A204.1 (cell line): ENCODE data around the gene CTNNA2.

ENCODE experiments used
- FAIRE-seq: peaks from 2 replicates; lab custom pipeline; 2012; peaks lifted over from hg19 to GRCh38; lab: Jason Lieb, UNC

CTNNA2 gene

DNA sequence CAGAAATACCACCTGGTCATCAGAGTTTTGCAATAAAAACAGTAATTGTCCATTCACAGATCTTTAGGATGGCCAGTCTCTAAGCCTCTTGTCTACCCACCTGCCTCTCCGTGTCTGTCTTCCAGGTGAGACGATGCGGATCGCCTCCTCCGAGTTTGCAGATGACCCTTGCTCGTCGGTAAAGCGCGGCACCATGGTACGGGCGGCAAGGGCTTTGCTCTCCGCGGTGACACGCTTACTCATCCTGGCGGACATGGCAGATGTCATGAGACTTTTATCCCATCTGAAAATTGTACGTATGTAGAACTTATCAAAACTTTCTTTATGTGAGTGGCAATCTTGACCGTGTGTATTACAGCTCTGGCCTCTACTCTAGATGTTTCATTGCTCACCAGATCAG lies 345.0 kb downstream of the CTNNA2 start:
- no peak for FAIRE-seq

DNA sequence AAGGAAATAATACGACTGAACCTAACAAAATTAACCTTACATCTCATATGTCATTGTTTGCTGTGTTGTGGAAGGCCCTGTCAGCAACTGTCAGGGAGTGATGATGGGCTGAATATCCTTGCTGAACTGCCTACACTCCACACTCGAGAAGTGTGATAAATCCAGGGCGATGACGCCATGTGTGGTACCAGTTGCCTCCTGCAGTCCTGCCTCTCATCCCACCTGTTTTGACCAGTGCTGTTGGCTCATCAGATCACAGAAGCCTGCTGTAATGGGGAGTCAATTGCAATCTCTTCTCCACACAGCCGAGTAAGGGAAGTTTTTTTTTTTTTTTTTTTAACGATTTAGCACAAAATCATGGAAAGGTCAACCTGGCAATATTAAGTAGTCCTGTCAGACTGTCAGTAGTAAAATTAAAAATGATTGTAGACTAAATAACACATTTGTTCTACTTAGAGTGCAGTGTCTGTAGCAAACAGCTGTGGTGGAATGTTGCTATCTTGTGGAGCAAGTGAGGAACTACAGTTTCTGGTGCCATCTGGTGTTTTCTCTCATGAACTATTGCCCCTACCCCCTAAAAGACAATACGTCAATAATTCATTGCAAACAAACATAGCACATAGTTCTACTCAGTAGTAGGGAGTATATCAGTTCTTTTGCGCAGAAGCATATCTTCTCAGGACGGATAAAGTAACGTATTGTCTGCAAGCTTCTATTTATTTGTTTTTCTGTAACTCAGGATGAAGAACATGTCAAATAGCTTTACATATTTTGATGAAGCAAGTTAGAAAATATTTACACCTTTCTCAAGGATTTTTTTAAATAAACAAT lies 347.6 kb downstream of the CTNNA2 start:
- peak; percentile 21 for FAIRE-seq

DNA sequence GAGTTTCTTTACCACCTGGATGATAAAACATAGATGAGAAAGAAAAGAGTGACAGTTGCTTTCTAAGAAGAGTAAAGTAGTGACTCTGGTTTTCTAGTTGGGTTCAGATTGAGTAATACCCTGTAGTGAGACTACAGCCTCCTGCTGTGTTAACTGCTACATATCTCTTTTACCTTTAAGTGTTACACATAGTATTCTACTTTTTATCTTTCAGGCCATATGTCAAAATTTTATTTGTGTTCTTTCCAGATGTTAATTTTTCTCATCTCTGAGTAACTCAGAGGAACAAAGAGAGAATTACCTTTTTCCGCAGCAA lies 348.2 kb downstream of the CTNNA2 start:
- FAIRE-seq, result no peak

DNA sequence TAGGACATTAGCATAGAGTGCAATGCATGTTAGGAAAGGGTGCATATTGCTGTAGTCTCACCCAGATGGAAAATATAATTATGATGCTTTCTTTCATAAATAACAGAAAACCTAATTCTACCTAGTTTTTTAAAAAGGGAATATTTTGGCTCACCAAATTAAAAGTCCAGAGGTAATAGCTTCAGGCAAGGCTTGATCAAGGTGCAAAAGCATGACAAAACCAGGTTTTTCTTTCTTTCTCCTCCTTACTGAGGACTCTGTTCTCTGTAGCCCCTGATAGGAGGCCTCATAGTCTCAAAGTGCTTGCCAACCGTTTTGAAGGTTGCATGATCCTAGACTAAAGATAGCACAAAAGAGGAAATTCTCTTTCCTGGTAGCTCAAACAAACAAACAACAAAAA lies 349.9 kb downstream of the CTNNA2 start:
- FAIRE-seq, result no peak

DNA sequence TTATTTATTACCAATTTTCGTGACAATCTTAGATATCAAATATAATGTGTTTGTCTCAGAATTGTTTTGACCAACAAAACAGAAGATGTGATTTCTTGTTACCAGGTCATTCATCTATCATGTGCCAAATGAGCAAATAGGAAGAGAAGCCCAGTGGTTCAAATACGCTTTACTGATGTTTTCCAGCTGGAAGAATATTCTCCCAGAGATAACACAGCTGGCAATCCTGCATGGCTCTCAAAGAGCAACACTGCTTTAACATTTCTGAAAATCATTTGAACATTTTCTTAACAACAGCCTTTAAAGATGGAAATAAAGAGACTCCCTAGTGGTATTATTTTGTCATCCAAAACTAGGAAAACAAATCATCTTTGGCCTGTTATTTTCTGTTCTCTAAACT lies 359.8 kb downstream of the CTNNA2 start:
- FAIRE-seq, result no peak

DNA sequence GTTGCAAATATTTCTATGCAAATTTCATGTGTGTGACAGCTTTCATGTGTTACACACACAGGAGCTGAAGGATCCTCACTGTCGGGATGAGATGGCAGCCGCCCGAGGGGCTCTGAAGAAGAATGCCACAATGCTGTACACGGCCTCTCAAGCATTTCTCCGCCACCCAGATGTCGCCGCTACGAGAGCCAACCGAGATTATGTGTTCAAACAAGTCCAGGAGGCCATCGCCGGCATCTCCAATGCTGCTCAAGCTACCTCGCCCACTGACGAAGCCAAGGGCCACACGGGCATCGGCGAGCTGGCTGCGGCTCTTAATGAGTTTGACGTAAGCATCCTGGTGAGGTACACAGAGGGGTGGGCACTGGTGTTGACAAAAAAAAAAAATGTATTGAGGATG lies 361.2 kb downstream of the CTNNA2 start:
- no peak for FAIRE-seq

DNA sequence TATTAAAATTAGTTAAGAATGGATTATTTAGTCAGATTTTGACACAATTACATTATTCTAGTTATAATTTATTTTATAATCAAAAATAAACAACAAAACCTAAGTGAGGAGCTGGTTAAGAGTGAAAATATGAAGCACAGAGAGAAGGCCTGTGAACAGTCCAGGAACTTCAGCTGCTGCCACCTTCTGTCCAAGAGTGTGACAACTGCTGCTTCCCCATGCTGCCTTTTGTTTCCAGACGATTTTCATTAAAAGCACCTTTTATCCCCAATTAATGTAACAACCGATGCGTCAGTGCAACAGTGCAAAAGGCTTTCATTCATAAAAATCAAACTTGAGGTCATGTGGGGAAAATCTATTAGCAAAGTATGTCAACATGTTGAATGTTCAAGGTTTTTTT lies 363.6 kb downstream of the CTNNA2 start:
- FAIRE-seq, result peak; percentile 83

DNA sequence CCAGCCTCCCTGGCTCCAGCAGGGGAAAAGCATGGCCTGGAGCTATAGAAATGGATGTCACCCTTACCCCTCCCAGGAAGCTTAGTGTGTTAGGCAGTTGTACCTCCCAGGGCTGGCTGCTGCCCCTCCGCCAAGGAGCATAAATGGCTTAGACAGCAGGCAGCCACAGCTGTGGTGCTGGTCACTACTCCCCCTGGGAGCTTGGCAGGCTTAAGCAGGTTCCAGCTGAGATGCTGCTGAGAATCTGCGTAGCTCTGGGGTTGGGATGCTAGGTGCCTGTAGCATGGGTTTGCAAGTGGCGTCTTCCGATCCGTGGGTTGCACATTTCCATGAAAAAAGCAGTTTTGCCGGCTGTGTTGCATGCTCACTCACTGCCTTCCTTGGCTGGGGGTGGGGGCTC lies 369.7 kb downstream of the CTNNA2 start:
- FAIRE-seq, result no peak

DNA sequence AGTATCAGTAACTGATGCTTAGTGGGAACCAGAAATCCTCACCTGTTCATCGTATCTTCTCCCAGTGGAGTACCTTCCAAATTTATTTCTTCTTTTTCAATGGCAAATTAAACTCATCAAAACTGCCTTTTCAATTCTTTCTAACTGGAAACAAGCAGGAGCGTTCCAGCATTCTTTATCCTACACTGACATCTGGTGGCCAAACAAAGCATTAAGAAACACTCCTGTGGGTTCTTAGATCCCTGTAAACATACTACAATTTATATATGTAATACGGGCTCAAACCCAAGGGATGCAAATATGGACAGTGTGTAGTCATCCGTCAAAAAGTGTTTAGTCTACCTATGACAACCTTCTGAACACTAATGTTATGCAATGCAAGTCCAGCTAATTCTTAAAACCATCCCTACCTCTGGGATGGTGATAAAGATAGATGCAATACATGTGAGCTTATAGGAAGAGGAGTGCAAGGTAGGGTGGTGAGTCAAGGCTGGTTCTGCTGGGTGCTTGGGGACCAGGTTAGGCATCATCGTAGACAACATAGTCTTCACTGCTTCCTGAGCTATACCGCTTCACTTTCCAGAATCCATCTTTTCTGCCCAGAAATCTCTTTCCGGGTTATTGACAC lies 375.0 kb downstream of the CTNNA2 start:
- FAIRE-seq, result peak; percentile 94

DNA sequence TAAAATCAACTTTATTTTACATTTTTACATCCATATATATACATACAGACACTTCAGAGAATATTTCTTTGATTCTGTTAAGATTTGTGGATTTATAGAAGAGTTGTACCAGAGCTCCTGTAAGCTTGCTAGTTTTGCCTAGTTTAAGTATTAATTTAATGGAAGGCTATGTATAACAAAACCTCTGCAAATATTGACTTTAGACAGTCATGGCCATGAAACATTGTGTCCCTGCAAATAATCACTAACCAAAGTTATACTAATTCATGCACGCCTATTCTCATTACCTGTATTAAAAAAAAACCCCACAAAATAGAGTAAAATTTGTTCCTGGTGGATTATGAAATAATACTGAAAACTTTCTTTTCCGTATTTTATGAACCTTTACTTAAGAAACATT lies 379.3 kb downstream of the CTNNA2 start:
- FAIRE-seq, result no peak

DNA sequence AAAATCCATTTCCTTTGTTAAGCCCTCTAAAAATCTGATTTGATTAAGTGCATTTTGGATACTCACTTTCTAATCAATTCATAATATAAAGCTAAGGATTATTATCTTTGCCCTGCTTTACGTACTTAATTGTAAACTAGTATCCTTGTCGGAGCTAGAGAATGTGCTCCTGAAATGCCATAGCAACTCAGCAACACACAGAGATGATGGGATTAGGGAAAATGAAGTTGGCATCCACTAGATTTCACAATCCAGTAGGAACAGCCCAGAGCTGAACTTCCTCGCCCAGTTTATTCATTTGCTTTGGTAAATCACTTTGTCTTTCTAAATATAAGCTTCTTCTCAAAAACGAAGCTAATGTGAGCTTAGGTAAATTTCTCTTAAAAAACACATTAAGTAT lies 386.3 kb downstream of the CTNNA2 start:
- no peak for FAIRE-seq

DNA sequence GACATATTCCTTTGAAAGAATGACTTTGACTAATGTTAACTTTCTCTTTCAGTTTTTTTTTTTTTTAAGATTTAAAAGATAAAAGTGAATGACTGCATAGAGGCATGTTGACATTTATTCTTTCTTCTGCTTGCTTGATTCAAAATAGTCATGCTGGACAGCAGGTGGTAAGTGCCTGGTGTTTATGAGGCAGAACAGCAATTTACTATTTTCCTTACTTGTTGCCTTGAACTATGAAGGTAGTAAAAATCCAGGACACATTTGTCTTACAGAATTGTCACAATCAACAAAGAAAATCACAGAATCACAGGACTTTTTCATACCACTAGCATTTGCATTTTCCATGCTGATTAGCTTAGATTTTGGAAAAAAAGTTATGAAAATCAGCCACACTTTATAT lies 388.3 kb downstream of the CTNNA2 start:
- no peak for FAIRE-seq

DNA sequence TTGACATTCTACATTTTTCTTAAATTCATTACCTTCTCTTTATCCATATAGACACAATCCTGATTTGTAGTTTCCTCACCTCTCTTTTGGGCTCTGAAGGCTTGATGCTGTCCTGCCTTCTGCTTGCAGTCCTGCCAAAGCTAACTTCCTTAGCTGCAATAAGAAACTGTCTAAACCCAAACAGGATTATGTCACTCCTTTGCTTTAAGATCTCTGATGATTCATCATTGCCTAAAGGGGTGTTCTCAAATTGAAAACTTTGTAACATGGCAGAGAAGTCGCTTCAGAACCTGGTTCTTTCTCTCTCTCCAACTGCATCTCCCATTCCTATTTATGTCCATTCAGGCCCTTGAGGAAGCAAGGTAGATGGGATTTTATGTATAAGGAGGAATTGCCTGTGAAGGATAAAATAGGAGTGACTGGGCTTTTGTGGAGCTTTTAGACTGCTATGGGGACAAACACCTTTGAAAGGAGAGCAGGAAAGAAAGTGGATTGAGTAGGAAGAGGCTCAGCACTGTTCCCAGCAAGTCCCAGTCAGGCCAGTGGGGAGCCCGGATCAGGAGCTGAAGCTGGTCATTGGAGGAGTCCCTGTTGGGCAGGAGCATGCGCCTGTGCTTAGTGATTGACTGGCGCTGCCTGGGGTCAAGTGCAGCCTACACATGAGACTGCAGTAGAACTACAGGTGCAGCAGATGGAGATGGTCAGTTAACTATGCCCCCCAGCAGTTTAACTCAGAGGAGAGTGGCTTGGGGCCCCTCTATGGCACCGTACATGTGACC lies 390.6 kb downstream of the CTNNA2 start:
- no peak for FAIRE-seq

DNA sequence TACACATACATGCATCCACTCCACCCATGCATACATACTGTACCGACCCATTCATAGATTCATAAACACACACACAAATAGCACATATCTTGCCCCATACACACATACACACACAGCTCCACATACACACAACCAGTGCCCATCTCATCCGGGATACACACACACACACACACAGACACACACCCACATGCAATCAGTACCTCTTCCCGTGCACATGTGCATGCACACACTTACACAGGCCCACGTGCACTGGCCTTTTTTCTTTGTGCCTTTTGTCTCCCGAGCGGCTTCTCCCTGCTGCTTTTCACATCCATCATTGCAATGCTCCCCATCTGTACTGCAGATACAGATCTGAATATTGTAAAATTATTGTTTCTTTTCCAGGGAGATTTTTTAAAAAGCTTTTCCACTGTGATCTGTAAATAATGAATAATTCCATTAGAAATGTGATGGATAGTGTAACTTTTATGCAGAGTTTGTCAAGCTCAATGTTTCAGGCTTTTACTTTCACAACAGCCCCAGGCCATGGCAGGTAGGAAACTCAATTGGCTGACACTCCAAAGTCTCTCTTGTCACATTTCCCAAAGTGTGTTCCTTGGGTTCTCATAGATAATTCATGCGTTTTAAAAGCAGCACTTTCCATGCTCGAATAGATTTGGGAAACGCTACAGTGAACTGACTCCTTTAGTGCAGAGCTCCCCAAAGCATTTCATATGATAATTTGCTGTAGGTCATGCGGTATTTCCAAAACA lies 393.5 kb downstream of the CTNNA2 start:
- FAIRE-seq, result no peak

DNA sequence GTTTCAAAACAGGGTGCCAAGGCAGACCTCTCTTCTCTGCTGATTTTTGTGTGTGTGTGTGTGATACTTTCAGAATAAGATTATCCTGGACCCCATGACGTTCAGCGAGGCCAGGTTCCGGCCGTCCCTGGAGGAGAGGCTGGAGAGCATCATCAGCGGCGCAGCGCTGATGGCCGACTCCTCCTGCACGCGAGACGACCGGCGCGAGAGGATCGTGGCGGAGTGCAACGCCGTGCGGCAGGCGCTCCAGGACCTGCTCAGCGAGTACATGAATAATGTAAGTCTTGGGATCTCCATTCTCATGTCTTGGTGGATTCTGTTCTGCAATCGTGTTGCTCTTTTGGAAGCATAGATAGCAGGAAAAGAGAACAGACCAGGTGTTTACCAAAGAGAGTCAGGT lies 396.7 kb downstream of the CTNNA2 start:
- FAIRE-seq, result no peak

DNA sequence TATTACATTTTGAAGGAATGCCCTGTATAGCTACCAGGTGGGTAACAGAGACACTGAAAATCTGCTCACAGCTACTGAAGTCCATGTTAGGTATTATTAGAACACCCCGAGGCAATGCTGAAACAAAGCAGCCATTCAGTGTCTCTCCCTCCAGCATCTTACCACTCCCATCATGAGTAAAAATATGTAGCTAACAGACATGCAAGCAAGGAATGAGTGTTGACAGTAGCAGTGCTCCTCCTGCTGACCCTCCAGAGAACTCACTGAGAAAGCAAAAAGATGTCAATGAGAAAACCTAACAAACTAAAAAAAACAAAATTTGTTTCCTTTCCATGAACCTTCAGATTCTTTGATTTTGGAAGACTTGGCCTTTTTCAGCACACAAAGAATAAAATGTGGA lies 397.8 kb downstream of the CTNNA2 start:
- no peak for FAIRE-seq

DNA sequence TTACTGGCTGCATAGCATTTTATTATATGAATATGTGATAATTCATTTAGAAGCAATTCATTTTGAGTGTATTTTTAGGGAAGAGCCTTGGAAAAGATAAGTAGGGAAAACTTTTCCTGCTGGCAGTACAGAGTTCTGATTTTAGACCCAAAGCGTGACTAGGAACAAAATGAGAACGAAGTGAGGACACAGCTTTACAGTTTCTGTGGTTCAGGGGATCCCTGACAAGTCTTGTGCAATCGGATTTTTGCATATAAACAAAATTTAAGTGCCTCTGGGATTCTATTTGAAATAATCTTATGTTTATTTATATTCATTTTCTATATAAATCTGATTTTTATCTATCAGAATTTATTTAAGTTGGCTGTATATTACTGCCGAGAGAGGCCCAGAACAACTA lies 402.6 kb downstream of the CTNNA2 start:
- FAIRE-seq, result no peak

DNA sequence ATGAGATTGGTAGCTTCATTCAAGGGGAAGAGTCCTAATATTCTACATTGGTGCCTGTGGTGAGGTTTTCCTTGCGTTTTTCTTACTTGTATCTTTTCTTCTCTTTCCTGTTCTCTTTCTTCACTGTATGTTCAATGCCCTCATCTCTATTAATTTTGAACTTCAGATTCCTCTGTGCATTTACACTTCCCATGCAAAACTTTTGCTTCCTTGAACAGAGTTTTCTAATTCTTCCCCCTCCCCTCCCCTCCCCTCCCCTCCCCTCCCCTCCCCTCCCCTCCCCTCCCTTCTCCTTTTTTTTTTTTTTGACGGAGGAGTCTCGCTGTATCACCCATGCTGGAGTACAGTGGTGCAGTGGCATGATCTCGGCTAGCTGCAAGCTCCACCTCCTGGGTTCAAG lies 403.4 kb downstream of the CTNNA2 start:
- no peak for FAIRE-seq

DNA sequence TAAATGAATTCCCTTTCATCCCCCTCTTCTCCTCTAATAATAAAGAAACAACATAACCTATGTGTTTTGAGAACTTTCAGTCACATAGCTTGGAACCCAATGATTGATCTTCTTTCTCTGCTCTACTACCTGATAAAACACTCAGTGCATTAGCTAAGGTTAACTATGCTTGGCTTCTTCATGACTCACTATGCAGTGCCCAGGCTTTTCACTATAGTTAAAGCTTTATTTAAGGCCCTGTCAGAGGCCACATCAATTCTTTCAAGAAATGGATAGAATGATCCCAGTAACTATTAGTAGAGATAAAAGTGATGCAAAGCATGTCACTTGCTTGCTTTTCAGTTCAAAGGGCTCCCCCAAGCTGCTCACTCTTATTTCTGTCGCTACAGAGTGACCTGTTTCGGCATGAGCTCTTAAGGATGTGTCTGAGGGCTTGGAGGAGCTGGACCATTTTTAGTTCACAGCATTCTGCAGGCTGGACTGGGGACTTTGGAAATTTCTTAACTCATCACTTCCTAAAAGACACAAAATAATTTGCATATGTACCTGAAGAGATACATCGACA lies 407.7 kb downstream of the CTNNA2 start:
- FAIRE-seq, result no peak

DNA sequence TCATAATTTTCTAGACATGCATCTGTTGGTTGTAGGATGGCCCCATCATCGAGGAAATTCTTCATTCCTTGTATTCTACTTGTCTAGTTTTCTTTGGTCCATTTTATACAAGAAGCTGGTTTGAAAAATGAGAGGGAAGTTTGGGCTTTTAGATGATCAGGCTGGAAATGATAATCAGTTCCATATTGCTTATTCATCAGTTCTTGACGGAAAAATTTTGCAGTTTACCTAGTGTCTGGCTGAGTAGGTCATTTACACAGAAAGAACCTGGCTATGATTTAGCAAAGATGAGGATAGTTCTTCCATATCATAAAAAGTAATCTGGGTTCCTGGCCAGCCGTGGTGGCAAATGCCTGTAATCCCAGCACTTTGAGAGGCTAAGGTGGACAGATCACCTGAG lies 416.8 kb downstream of the CTNNA2 start:
- no peak for FAIRE-seq

DNA sequence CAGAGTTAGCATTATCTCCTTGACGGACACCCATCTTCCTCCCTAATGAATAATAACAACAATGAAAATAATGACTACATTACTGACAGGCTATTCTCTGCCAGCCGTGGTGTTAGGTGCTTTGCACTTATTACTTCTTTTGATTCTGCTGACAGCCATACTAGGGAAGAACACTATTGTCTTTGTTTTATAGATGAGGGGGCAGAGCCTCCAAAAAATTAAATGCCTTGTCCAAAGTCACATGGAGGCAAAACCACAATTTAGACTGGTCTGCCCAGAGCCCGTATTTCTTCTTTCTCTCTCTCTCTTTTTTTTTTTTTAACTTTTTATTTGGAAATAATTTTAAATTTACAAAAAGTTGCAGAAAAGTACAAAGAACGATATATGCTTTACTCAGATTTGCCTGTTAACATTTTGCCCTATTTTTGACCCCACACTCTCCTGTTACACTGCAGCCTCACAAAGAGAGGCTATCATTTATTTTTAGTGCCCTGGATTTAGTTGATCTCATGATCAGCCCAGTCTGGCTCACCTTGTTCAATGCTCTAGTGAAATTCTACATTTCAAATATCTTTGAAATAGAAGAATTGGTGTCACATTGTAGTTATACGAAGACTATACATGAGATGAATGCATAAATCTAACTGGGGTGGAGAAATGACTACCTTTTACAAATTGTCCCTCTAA lies 422.3 kb downstream of the CTNNA2 start:
- FAIRE-seq, result no peak
